ENCODE measurements around the gene BFSP2. TPM values are rescaled to one million over a fixed set of nuclear protein-coding genes. Genes with fewer than 3 reads are reported as not detected.

The BFSP2 gene, protein sequence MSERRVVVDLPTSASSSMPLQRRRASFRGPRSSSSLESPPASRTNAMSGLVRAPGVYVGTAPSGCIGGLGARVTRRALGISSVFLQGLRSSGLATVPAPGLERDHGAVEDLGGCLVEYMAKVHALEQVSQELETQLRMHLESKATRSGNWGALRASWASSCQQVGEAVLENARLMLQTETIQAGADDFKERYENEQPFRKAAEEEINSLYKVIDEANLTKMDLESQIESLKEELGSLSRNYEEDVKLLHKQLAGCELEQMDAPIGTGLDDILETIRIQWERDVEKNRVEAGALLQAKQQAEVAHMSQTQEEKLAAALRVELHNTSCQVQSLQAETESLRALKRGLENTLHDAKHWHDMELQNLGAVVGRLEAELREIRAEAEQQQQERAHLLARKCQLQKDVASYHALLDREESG
- total RNA-seq, result under 1 TPM in 1 of 2 experiments, not detected in 1; 0.33 TPM

DNA sequence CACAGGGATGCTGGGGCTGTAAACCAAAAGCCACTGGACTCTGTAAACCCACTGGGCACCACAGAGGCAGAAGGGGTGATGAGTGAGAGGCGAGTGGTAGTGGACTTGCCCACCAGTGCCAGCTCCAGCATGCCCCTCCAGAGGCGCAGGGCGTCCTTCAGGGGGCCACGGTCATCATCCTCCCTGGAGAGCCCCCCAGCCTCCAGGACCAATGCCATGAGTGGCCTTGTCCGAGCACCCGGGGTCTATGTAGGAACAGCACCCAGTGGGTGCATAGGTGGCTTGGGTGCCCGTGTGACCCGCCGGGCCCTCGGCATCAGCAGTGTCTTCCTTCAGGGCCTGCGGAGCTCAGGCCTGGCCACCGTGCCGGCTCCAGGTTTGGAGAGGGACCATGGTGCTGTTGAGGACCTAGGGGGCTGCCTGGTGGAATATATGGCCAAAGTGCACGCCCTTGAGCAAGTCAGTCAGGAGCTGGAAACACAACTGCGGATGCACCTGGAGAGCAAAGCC, at the start of gene BFSP2:
Gene BFSP2, plus strand, starts transcription at position 51 of the 510 bp plus-strand sequence. Its CDS starts 28 bp downstream, at position 79.
- CTCF ChIA-PET, result interaction anchor here (1.1 kb wide), 1 partner anchor 10 kb away, joined by 3 read pairs; no protein-coding TSS in a partner anchor
- H3K36me3 Mint-ChIP-seq (ENCODE audit: low read depth), result no peaks in the 10 kb centered on the region
- H3K27ac Mint-ChIP-seq, result no peak within 1 kb of the TSS
- DNase-seq, result no peak
- POLR2A ChIA-PET, result no interaction called here
- H3K4me3 Mint-ChIP-seq, result no peak within 1 kb of the TSS
- H3K27me3 Mint-ChIP-seq, result no peaks in the 10 kb centered on the region
- H3K9me3 Mint-ChIP-seq, result no peaks in the 10 kb centered on the region
- peaks cover 5% of the 10 kb centered on the region for H3K4me1 Mint-ChIP-seq

DNA sequence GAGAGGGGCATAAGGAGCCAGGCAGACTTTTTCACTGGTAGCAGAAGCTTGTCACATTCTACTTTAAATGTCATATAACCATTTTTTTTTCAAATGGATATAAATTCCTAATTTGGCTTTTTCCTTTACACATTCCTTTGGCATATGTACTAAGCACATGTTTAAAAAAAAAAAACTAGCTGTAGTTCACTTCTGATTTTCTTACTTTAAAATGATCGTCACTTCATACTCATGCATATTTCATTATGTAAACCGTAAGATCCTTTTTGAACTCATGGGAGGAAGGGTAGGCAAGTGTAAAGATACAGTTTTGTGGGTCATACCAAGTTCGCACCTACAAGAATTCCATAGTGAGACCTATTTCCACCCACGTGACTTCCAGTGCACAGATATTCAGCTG, 45.1 kb upstream of the BFSP2 start:
- H3K9me3 Mint-ChIP-seq, result peaks cover 5% of the 10 kb centered on the region
- H3K36me3 Mint-ChIP-seq (ENCODE audit: low read depth), result no peaks in the 10 kb centered on the region
- H3K4me3 Mint-ChIP-seq, result no peak overlapping the region
- no peak overlapping the region for H3K27ac Mint-ChIP-seq
- ChIA-PET CTCF (interaction anchor here (0.5 kb wide), 1 partner anchor 37 kb away, joined by 6 read pairs; no protein-coding TSS in a partner anchor), POLR2A (no interaction called here)
- H3K4me1 Mint-ChIP-seq, result no peaks in the 10 kb centered on the region
- no peak for DNase-seq
- H3K27me3 Mint-ChIP-seq, result peaks cover 28% of the 10 kb centered on the region

GRCh38 chr3:133360476-133360875, 39.4 kb upstream of the BFSP2 start:
- no peak overlapping the region for H3K27ac Mint-ChIP-seq
- no peaks in the 10 kb centered on the region for H3K4me1 Mint-ChIP-seq
- no peak overlapping the region for H3K4me3 Mint-ChIP-seq
- H3K27me3 Mint-ChIP-seq, result peaks cover 12% of the 10 kb centered on the region
- ChIA-PET POLR2A (no interaction called here), CTCF (no interaction called here)
- no peak for DNase-seq
- H3K36me3 Mint-ChIP-seq (ENCODE audit: low read depth), result no peaks in the 10 kb centered on the region
- peaks cover 5% of the 10 kb centered on the region for H3K9me3 Mint-ChIP-seq

- ChIA-PET CTCF (no interaction called here), POLR2A (no interaction called here)
- Mint-ChIP-seq H3K36me3 (ENCODE audit: low read depth) (no peaks in the 10 kb centered on the region), H3K27me3 (peaks cover 12% of the 10 kb centered on the region), H3K4me1 (no peaks in the 10 kb centered on the region), H3K27ac (no peak overlapping the region), H3K9me3 (peaks cover 5% of the 10 kb centered on the region), H3K4me3 (no peak overlapping the region)
- DNase-seq, result no peak
These were observed 38.8 kb upstream of the BFSP2 start for GRCh38 chr3:133361011-133361410.

GRCh38 chr3:133361435-133361834, 38.4 kb upstream of the BFSP2 start:
- peaks cover 3% of the 10 kb centered on the region for H3K9me3 Mint-ChIP-seq
- H3K4me3 Mint-ChIP-seq, result no peak overlapping the region
- no peaks in the 10 kb centered on the region for H3K4me1 Mint-ChIP-seq
- POLR2A ChIA-PET, result no interaction called here
- CTCF ChIA-PET, result no interaction called here
- no peaks in the 10 kb centered on the region for H3K36me3 Mint-ChIP-seq (ENCODE audit: low read depth)
- peaks cover 12% of the 10 kb centered on the region for H3K27me3 Mint-ChIP-seq
- no peak overlapping the region for H3K27ac Mint-ChIP-seq
- DNase-seq, result no peak

GRCh38 chr3:133362539-133362938, 37.3 kb upstream of the BFSP2 start:
- CTCF ChIA-PET, result interaction anchor here (1.2 kb wide), 1 partner anchor 9 kb away, joined by 6 read pairs; no protein-coding TSS in a partner anchor
- H3K27me3 Mint-ChIP-seq, result peaks cover 10% of the 10 kb centered on the region

GRCh38 chr3:133364704-133365103, 35.2 kb upstream of the BFSP2 start:
- Mint-ChIP-seq H3K27me3 (peaks cover 6% of the 10 kb centered on the region), H3K4me3 (no peak overlapping the region), H3K9me3 (no peaks in the 10 kb centered on the region), H3K27ac (no peak overlapping the region), H3K36me3 (ENCODE audit: low read depth) (no peaks in the 10 kb centered on the region), H3K4me1 (no peaks in the 10 kb centered on the region)
- ChIA-PET CTCF (interaction anchor here (1.3 kb wide), 1 partner anchor 12 kb away, joined by 3 read pairs; no protein-coding TSS in a partner anchor), POLR2A (interaction anchor here (0.6 kb wide), 1 partner anchor 82 kb away, joined by 3 read pairs; no protein-coding TSS in a partner anchor)
- no peak for DNase-seq

More at GRCh38 chr3:133362539-133362938, 37.3 kb upstream of the BFSP2 start:
- no peaks in the 10 kb centered on the region for H3K4me1 Mint-ChIP-seq
- no peaks in the 10 kb centered on the region for H3K36me3 Mint-ChIP-seq (ENCODE audit: low read depth)
- POLR2A ChIA-PET, result no interaction called here
- no peak overlapping the region for H3K27ac Mint-ChIP-seq
- no peak for DNase-seq
- H3K4me3 Mint-ChIP-seq, result no peak overlapping the region
- no peaks in the 10 kb centered on the region for H3K9me3 Mint-ChIP-seq

DNA sequence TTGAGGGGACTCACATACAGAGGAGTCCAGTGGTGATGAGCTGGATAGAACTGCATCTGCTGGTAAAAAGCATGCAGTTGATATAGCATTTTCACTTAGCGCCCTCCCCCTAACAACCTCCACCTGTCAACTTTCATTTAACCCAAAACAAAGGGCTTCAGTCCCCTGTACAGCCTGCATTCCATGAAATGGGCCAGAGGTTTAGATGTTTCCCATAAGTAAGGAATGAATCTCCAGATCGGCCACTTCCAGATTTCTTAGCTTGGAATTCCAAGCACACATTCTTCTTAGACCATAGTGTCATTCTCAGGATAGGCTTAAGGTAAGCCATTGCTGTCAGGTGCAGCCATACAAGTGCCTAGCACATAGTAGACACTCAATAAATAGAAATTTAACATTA, 32.9 kb upstream of the BFSP2 start:
- POLR2A ChIA-PET, result no interaction called here
- H3K27ac Mint-ChIP-seq, result no peak overlapping the region
- no peak overlapping the region for H3K4me3 Mint-ChIP-seq
- H3K36me3 Mint-ChIP-seq (ENCODE audit: low read depth), result no peaks in the 10 kb centered on the region
- DNase-seq, result no peak
- H3K4me1 Mint-ChIP-seq, result no peaks in the 10 kb centered on the region
- no peaks in the 10 kb centered on the region for H3K9me3 Mint-ChIP-seq
- CTCF ChIA-PET, result interaction anchor here (1.7 kb wide), 1 partner anchor 14 kb away, joined by 5 read pairs; no protein-coding TSS in a partner anchor
- peaks cover 6% of the 10 kb centered on the region for H3K27me3 Mint-ChIP-seq

GRCh38 chr3:133367403-133367802, 32.5 kb upstream of the BFSP2 start:
- no peaks in the 10 kb centered on the region for H3K36me3 Mint-ChIP-seq (ENCODE audit: low read depth)

GRCh38 chr3:133367956-133368355, 31.9 kb upstream of the BFSP2 start:
- H3K27ac Mint-ChIP-seq, result no peak overlapping the region
- no peaks in the 10 kb centered on the region for H3K9me3 Mint-ChIP-seq
- CTCF ChIA-PET, result interaction anchor here (1.7 kb wide), 1 partner anchor 15 kb away, joined by 5 read pairs; no protein-coding TSS in a partner anchor
- H3K4me1 Mint-ChIP-seq, result no peaks in the 10 kb centered on the region
- DNase-seq, result no peak
- no peaks in the 10 kb centered on the region for H3K36me3 Mint-ChIP-seq (ENCODE audit: low read depth)
- POLR2A ChIA-PET, result no interaction called here
- H3K4me3 Mint-ChIP-seq, result no peak overlapping the region
- H3K27me3 Mint-ChIP-seq, result peaks cover 6% of the 10 kb centered on the region

More at GRCh38 chr3:133367403-133367802, 32.5 kb upstream of the BFSP2 start:
- peaks cover 6% of the 10 kb centered on the region for H3K27me3 Mint-ChIP-seq
- CTCF ChIA-PET, result interaction anchor here (1.7 kb wide), 1 partner anchor 14 kb away, joined by 5 read pairs; no protein-coding TSS in a partner anchor
- H3K9me3 Mint-ChIP-seq, result no peaks in the 10 kb centered on the region
- DNase-seq, result no peak
- no peak overlapping the region for H3K4me3 Mint-ChIP-seq
- no peaks in the 10 kb centered on the region for H3K4me1 Mint-ChIP-seq
- no peak overlapping the region for H3K27ac Mint-ChIP-seq
- POLR2A ChIA-PET, result no interaction called here

- Mint-ChIP-seq H3K4me3 (no peak overlapping the region), H3K27me3 (peaks cover 6% of the 10 kb centered on the region), H3K4me1 (no peaks in the 10 kb centered on the region), H3K9me3 (no peaks in the 10 kb centered on the region), H3K36me3 (ENCODE audit: low read depth) (no peaks in the 10 kb centered on the region), H3K27ac (no peak overlapping the region)
- CTCF ChIA-PET, result no interaction called here
- POLR2A ChIA-PET, result no interaction called here
- no peak for DNase-seq
These were observed 31.3 kb upstream of the BFSP2 start for GRCh38 chr3:133368371-133369067.

DNA sequence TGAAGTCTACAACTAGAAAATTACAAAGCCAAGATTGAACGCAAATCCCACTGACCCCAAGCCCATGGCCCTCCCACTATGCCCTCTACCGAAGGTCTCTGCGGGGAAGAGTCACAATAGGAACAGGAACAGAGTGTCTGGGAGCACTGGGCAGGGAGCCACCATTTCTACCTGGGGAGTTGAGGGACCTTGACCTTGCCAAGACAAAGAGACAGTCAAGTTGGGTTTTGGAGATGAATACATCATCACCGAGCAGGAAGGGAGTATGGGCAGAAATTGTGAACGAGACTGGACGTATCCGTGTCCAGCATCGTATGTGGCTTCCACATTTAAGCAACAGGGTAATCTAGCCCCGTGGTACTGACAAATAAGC, 30.8 kb upstream of the BFSP2 start:
- DNase-seq, result no peak
- peaks cover 6% of the 10 kb centered on the region for H3K27me3 Mint-ChIP-seq
- no peak overlapping the region for H3K27ac Mint-ChIP-seq
- POLR2A ChIA-PET, result no interaction called here
- no peaks in the 10 kb centered on the region for H3K9me3 Mint-ChIP-seq
- H3K4me1 Mint-ChIP-seq, result no peaks in the 10 kb centered on the region
- H3K36me3 Mint-ChIP-seq (ENCODE audit: low read depth), result no peaks in the 10 kb centered on the region
- H3K4me3 Mint-ChIP-seq, result no peak overlapping the region
- CTCF ChIA-PET, result no interaction called here

- no peak for DNase-seq
- H3K27ac Mint-ChIP-seq, result no peak overlapping the region
- CTCF ChIA-PET, result interaction anchor here (1.8 kb wide), 1 partner anchor 9 kb away, joined by 6 read pairs; no protein-coding TSS in a partner anchor
- no peaks in the 10 kb centered on the region for H3K36me3 Mint-ChIP-seq (ENCODE audit: low read depth)
- no peak overlapping the region for H3K4me3 Mint-ChIP-seq
- no peaks in the 10 kb centered on the region for H3K9me3 Mint-ChIP-seq
- POLR2A ChIA-PET, result no interaction called here
- H3K4me1 Mint-ChIP-seq, result no peaks in the 10 kb centered on the region
- no peaks in the 10 kb centered on the region for H3K27me3 Mint-ChIP-seq
These were observed 28.7 kb upstream of the BFSP2 start for GRCh38 chr3:133371181-133371580.
